Neural progenitor cell (in vitro differentiated cells): ENCODE results near the gene IRAK3.

Source experiments
- CTCF ChIP-seq: fragments of 200-600 bp; sonication (generic); IDR thresholded peaks from 2 replicates; pipeline ENCODE4 v1.5.1; 2017; ENCODE audit warnings: antibody characterized with exemption, mild to moderate bottlenecking
- EZH2 ChIP-seq: fragments of 200-600 bp; sonication (generic); IDR thresholded peaks from 2 replicates; pipeline ENCODE4 v1.6.1; 2017; ENCODE audit warnings: antibody characterized with exemption, mild to moderate bottlenecking, moderate library complexity
- EZH2phosphoT487 ChIP-seq: fragments of 200-600 bp; sonication (generic); IDR thresholded peaks from 2 replicates; pipeline ENCODE4 v1.6.1; 2017; ENCODE audit warnings: antibody characterized with exemption

GRCh38 chr12:66287275-66287674, 98.3 kb downstream of the IRAK3 start:
- no peak for TF ChIP-seq CTCF
- TF ChIP-seq EZH2 = no peak
- TF ChIP-seq EZH2phosphoT487 = no peak
